GM12878 (cell line): ENCODE data around the gene HSPB8. TPM values are rescaled to one million over a fixed set of nuclear protein-coding genes. Genes with fewer than 3 reads are reported as not detected.

Experiments
- ATAC-seq: fragments of 200-7000 bp; cut with Tn5 transposase; 3 replicates; pipeline ENCODE4 v1.9.1; 2020; ENCODE audit warnings: mild to moderate bottlenecking, moderate library complexity
- BruUV-seq: library from RNA; stranded (reverse); fragments of 400-500 nt; replicated peaks from 2 replicates; lab custom pipeline; 2021; lab: Mats Ljungman, UMichigan
- CTCF ChIA-PET: fragments of 300-600 bp; sonication (Branson Sonifier 250); formaldehyde crosslinking; extraction: SDS; loops from one replicate; lab custom pipeline; 2021; ENCODE audit warnings: inconsistent platforms; lab: Yijun Ruan, JAX
- POLR2A ChIA-PET: fragments of 350-600 bp; formaldehyde crosslinking; extraction: SDS; loops from one replicate; lab custom pipeline; 2021; ENCODE audit warnings: inconsistent platforms; lab: Charles Lee
- RAD21 ChIA-PET: fragments of 300-600 bp; sonication (Branson Sonifier 250); formaldehyde crosslinking; loops from one replicate; lab custom pipeline; 2023; ENCODE audit warnings: antibody characterized with exemption; ENCODE audit not compliant: unreplicated experiment; lab: Charles Lee
- SMC1A ChIA-PET: fragments of 300-600 bp; sonication (Branson Sonifier 250); formaldehyde crosslinking; loops from one replicate; lab custom pipeline; 2023; ENCODE audit not compliant: unreplicated experiment, uncharacterized antibody; lab: Charles Lee
- DNase-seq: peaks from one replicate; pipeline ENCODE4 v3.0.0-alpha.2; 2011; ENCODE audit warnings: low read depth, low spot score
- FAIRE-seq: peaks from 3 replicates; lab custom pipeline; 2011; peaks lifted over from hg19 to GRCh38; lab: Jason Lieb, UNC
- H2AFZ ChIP-seq: 2 replicates; pipeline ENCODE4 v1.6.0; 2011; ENCODE audit warnings: low read depth, low read length, control low read depth; ENCODE audit not compliant: control insufficient read depth
- H3K27ac ChIP-seq: 2 replicates; pipeline ENCODE4 v1.5.1; 2011; ENCODE audit warnings: control low read depth; ENCODE audit not compliant: control insufficient read depth, insufficient read depth
- H3K27me3 ChIP-seq, 2 experiments: replicated peaks in 1 of 2; 2 replicates each; pipeline versions ENCODE4 v1.6.0 to v1.6.1; 2011; ENCODE audit warnings: low read length in 1 of 2; ENCODE audit not compliant: control insufficient read depth in 2 of 2, insufficient read depth in 2 of 2
- H3K36me3 ChIP-seq, 2 experiments: 2 replicates each; pipeline ENCODE4 v1.5.1; 2011; ENCODE audit warnings: low read length in 1 of 2; ENCODE audit not compliant: control insufficient read depth in 2 of 2, insufficient read depth in 2 of 2
- H3K4me1 ChIP-seq: 2 replicates; pipeline ENCODE4 v1.6.1; 2011; ENCODE audit warnings: mild to moderate bottlenecking, low read length, moderate library complexity, mixed read lengths; ENCODE audit not compliant: control insufficient read depth, insufficient read depth
- H3K4me2 ChIP-seq: 2 replicates; pipeline ENCODE4 v1.6.0; 2011; ENCODE audit warnings: control low read depth; ENCODE audit not compliant: control insufficient read depth, insufficient read depth
- H3K4me3 ChIP-seq: fragments of 200-600 bp; sonication (generic); 2 replicates; pipeline ENCODE4 v1.5.1; 2016
- H3K79me2 ChIP-seq: 2 replicates; pipeline ENCODE4 v1.6.0; 2011; ENCODE audit warnings: low read length; ENCODE audit not compliant: control insufficient read depth, insufficient read depth
- H3K9ac ChIP-seq: 2 replicates; pipeline ENCODE4 v1.8.0; 2011; ENCODE audit warnings: low read length, control low read depth, mixed read lengths; ENCODE audit not compliant: control insufficient read depth, insufficient read depth
- H3K9me3 ChIP-seq: replicated peaks from 3 replicates; pipeline ENCODE4 v1.5.1; 2011; ENCODE audit warnings: mild to moderate bottlenecking, low read length; ENCODE audit not compliant: control insufficient read depth, insufficient read depth
- H4K20me1 ChIP-seq: 2 replicates; pipeline ENCODE4 v1.6.0; 2011; ENCODE audit not compliant: control insufficient read depth, insufficient read depth
- CHD1 ChIP-seq: IDR thresholded peaks from 2 replicates; pipeline ENCODE4 v1.6.1; 2012; ENCODE audit warnings: low read depth, low read length, improper control_type of control experiment
- CREM ChIP-seq: IDR thresholded peaks from 2 replicates; pipeline ENCODE4 v1.6.1; 2014; ENCODE audit warnings: antibody characterized with exemption, low read depth
- KDM1A ChIP-seq: fragments of 200-600 bp; sonication (generic); IDR thresholded peaks from 2 replicates; pipeline ENCODE4 v1.6.1; 2016; ENCODE audit warnings: borderline replicate concordance
- KLF5 ChIP-seq: fragments of 450-650 bp; IDR thresholded peaks from 2 replicates; pipeline ENCODE4 v1.6.1; 2014; ENCODE audit warnings: mild to moderate bottlenecking; ENCODE audit not compliant: partially characterized antibody
- NR2F1 ChIP-seq: fragments of 450-650 bp; conservative IDR thresholded peaks from 2 replicates; pipeline ENCODE4 v1.6.1; 2017; ENCODE audit warnings: mild to moderate bottlenecking
- TBL1XR1 ChIP-seq: IDR thresholded peaks from 2 replicates; pipeline ENCODE4 v1.6.1; 2012; ENCODE audit warnings: low read depth, low read length, improper control_type of control experiment
- TCF3 ChIP-seq: IDR thresholded peaks from 2 replicates; pipeline ENCODE4 v1.6.1; 2012; ENCODE audit warnings: low read depth, mild to moderate bottlenecking, low read length, borderline replicate concordance; ENCODE audit not compliant: insufficient read depth
- WGBS: methylation state at CpG from one replicate; pipeline ENCODE4 v1.1.6; 2016; ENCODE audit warnings: low lambda C conversion rate; ENCODE audit not compliant: insufficient replicate concordance, insufficient coverage; ENCODE audit errors: missing lambda C conversion rate; 5-methylcytosine and 5-hydroxymethylcytosine counted together
- in situ Hi-C: fragments of 300-500 bp; cut with MboI; formaldehyde crosslinking; loops from 9 replicates; pipeline ENCODE4 v1.14.3; 2018; ENCODE audit warnings: mixed read lengths
- intact Hi-C: fragments of 100-400 bp; cut with micrococcal nuclease; formaldehyde crosslinking; loops from one replicate; pipeline ENCODE4 v1.14.2; 2022; ENCODE audit not compliant: unreplicated experiment
- polyA plus RNA-seq, 11 experiments: library from polyadenylated mRNA; depleted of rRNA in 4 of 11; unstranded in 6 of 11; stranded (reverse) in 5 of 11; fragments of >200 nt; fragmentation: Nextera tagmentation in 4 of 11; fragmentation: Illumina TruSeq in 1 of 11; extraction: Ambion mirVana in 4 of 11; extraction: Trizol in 1 of 11; gene quantifications; 1 replicate in 1 of 11; 2 replicates in 10 of 11; pipeline versions ENCODE4 v1.2.1 to v1.2.3, GENCODE V29; 2011 to 2016; ENCODE audit warnings: inconsistent platforms in 2 of 11, missing spikeins in 2 of 11, low read depth in 1 of 11
- total RNA-seq, 4 experiments: library from RNA; depleted of rRNA in 3 of 4; stranded (reverse); fragments of >200 nt in 3 of 4; fragmentation: Illumina TruSeq in 1 of 4; extraction: Trizol in 1 of 4; gene quantifications; 2 replicates each; pipeline versions ENCODE4 v1.2.1 to v1.2.3, GENCODE V29; 2013 to 2021
- TF ChIP-seq, protein P1 (sequence below): fragments of 450-650 bp; formaldehyde crosslinking; IDR thresholded peaks from 2 replicates; pipeline ENCODE4 v1.4.0; 2022; ENCODE audit warnings: mild to moderate bottlenecking, moderate library complexity
- TF ChIP-seq, protein P2 (sequence below): IDR thresholded peaks from 2 replicates; pipeline ENCODE4 v1.6.1; 2012; ENCODE audit warnings: low read length, inconsistent platforms
- TF ChIP-seq, protein P3 (sequence below): fragments of 450-650 bp; IDR thresholded peaks from 2 replicates; pipeline ENCODE4 v1.6.1; 2018; ENCODE audit warnings: mild to moderate bottlenecking, low read depth, moderate library complexity; ENCODE audit not compliant: partially characterized antibody
- TF ChIP-seq, protein P4 (sequence below): fragments of 450-650 bp; conservative IDR thresholded peaks from 2 replicates; pipeline ENCODE4 v1.6.1; 2017; ENCODE audit warnings: mild to moderate bottlenecking, moderate library complexity

Gene HSPB8
- total and polyA plus RNA-seq, 10 of the 15 experiments (the other 5 are each of a cell fraction or from before 2014, with no cell fraction given), result 0.10 TPM; not detected in 9

DNA sequence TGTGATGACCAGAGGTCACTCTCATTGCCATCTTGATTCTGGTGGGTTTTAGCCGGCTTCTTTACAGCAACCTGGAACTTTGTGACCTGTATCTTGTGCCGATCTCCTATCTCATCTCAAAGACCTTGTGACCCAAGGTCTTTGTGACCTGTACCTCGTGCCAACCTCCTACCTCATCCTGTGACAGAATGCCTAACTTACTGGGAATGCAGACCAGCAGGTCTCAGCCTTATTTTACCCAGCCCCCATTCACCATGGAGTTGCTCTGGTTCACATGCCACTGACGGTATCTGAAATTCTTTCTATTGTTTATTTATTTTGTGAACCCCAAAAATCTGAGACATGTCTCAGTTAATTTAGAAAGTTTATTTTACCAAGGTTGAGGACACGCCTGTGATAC lies 7.4 kb upstream of the HSPB8 start:
- Histone ChIP-seq H3K9ac (no peak overlapping the region), H2AFZ (no peak overlapping the region), H3K27ac (no peak overlapping the region), H3K9me3 (no peaks in the 10 kb centered on the region), H3K4me3 (no peak overlapping the region), H3K79me2 (no peaks in the 10 kb centered on the region), H3K4me2 (no peak overlapping the region), H3K36me3 (no peaks in the 10 kb centered on the region), H3K27me3 (no peaks in the 10 kb centered on the region), H3K4me1 (no peaks in the 10 kb centered on the region), H4K20me1 (no peaks in the 10 kb centered on the region)
- intact Hi-C loops, result no loop called here
- in situ Hi-C loops, result no loop called here
- CTCF ChIA-PET, result interaction anchor here (0.6 kb wide), 1 partner anchor 570 kb away, joined by 4 read pairs; no protein-coding TSS in a partner anchor
- 30% methylated on average over 5 of the region's 5 CpGs for WGBS
- FAIRE-seq, result no peak
- no peak for ATAC-seq
- RAD21 ChIA-PET, result no interaction called here
- POLR2A ChIA-PET, result no interaction called here
- no peak for DNase-seq
- BruUV-seq, result no TSS peak
- SMC1A ChIA-PET, result no interaction called here
- no peak for TF ChIP-seq NR2F1
- TF ChIP-seq CREM, result no peak
- no peak for TF ChIP-seq KLF5
- TF ChIP-seq KDM1A, result no peak
- no peak for TF ChIP-seq CHD1
- TF ChIP-seq, protein P1, sequence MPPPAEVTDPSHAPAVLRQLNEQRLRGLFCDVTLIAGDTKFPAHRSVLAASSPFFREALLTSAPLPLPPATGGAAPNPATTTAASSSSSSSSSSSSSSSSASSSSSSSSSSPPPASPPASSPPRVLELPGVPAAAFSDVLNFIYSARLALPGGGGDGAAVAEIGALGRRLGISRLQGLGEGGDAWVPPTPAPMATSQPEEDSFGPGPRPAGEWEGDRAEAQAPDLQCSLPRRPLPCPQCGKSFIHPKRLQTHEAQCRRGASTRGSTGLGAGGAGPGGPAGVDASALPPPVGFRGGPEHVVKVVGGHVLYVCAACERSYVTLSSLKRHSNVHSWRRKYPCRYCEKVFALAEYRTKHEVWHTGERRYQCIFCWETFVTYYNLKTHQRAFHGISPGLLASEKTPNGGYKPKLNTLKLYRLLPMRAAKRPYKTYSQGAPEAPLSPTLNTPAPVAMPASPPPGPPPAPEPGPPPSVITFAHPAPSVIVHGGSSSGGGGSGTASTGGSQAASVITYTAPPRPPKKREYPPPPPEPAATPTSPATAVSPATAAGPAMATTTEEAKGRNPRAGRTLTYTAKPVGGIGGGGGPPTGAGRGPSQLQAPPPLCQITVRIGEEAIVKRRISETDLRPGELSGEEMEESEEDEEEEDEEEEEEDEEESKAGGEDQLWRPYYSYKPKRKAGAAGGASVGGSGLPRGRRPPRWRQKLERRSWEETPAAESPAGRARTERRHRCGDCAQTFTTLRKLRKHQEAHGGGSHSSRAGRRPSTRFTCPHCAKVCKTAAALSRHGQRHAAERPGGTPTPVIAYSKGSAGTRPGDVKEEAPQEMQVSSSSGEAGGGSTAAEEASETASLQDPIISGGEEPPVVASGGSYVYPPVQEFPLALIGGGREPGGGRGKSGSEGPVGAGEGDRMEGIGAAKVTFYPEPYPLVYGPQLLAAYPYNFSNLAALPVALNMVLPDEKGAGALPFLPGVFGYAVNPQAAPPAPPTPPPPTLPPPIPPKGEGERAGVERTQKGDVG (CRISPR knock-in tag), result no peak
- no peak for TF ChIP-seq TBL1XR1
- no peak for TF ChIP-seq TCF3
- TF ChIP-seq, protein P2, sequence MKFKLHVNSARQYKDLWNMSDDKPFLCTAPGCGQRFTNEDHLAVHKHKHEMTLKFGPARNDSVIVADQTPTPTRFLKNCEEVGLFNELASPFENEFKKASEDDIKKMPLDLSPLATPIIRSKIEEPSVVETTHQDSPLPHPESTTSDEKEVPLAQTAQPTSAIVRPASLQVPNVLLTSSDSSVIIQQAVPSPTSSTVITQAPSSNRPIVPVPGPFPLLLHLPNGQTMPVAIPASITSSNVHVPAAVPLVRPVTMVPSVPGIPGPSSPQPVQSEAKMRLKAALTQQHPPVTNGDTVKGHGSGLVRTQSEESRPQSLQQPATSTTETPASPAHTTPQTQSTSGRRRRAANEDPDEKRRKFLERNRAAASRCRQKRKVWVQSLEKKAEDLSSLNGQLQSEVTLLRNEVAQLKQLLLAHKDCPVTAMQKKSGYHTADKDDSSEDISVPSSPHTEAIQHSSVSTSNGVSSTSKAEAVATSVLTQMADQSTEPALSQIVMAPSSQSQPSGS, result no peak
- TF ChIP-seq, protein P3, sequence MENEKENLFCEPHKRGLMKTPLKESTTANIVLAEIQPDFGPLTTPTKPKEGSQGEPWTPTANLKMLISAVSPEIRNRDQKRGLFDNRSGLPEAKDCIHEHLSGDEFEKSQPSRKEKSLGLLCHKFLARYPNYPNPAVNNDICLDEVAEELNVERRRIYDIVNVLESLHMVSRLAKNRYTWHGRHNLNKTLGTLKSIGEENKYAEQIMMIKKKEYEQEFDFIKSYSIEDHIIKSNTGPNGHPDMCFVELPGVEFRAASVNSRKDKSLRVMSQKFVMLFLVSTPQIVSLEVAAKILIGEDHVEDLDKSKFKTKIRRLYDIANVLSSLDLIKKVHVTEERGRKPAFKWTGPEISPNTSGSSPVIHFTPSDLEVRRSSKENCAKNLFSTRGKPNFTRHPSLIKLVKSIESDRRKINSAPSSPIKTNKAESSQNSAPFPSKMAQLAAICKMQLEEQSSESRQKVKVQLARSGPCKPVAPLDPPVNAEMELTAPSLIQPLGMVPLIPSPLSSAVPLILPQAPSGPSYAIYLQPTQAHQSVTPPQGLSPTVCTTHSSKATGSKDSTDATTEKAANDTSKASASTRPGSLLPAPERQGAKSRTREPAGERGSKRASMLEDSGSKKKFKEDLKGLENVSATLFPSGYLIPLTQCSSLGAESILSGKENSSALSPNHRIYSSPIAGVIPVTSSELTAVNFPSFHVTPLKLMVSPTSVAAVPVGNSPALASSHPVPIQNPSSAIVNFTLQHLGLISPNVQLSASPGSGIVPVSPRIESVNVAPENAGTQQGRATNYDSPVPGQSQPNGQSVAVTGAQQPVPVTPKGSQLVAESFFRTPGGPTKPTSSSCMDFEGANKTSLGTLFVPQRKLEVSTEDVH, result no peak
- TF ChIP-seq, protein P4, sequence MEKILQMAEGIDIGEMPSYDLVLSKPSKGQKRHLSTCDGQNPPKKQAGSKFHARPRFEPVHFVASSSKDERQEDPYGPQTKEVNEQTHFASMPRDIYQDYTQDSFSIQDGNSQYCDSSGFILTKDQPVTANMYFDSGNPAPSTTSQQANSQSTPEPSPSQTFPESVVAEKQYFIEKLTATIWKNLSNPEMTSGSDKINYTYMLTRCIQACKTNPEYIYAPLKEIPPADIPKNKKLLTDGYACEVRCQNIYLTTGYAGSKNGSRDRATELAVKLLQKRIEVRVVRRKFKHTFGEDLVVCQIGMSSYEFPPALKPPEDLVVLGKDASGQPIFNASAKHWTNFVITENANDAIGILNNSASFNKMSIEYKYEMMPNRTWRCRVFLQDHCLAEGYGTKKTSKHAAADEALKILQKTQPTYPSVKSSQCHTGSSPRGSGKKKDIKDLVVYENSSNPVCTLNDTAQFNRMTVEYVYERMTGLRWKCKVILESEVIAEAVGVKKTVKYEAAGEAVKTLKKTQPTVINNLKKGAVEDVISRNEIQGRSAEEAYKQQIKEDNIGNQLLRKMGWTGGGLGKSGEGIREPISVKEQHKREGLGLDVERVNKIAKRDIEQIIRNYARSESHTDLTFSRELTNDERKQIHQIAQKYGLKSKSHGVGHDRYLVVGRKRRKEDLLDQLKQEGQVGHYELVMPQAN, result no peak
